Stimulated activated CD4-positive, alpha-beta T cell treated with anti-CD3 and anti-CD28 coated beads, Interleukin-4, amount 100 ng/mL, for 4 hours (primary cell): ENCODE measurements around the gene MICAL2.

Source experiments
- DNase-seq, 2 experiments: peaks; one replicate each; pipeline ENCODE4 v3.0.0-alpha.2; 2020

The MICAL2 gene

DNA sequence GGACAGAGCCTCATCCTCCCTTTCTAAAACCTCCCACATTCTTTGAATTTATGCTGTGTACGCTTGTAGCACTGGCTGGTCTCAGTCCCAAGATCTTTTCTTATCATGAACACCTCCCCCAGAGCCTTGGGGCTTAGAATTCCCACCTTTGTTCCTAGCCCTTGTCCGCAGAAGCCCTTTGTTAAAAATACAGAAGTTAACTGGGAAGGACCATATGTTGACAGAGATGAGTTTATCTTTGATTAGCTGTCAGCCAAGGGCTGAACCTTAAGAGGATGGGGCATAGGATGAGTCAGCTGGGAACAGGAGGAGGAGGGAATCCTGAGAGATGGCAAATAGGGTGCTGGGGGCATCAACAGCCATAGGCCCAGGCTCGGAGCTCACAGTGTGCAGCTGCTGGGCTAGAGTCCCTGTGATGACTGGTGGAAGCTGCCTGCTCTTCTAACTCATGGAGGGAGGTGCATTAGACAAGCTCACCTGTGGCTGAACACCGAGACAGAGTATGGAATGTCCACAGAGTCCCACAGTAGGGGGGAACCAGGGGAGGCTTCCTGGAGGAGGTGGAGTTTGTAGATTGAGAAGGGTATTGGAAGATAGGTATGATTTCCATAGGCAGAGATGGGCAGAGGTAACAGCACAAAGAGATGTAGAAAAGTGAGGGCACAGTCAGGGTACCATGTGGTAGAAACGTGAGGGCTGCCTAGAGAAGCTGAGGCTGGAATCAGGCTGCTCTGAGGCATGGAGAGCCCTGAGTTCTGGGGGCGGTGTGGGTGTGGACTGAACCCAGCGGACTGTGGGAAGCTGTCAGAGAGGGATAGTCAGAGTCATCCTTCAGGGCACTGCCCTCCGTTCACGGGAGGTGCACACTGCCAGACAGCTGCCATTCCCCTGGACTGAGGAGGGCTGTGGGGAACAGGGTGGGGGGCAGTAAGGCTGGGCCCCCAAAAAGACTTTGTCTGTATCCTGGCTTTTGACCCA lies 9.9 kb downstream of the MICAL2 start:
- DNase-seq: no peak

DNA sequence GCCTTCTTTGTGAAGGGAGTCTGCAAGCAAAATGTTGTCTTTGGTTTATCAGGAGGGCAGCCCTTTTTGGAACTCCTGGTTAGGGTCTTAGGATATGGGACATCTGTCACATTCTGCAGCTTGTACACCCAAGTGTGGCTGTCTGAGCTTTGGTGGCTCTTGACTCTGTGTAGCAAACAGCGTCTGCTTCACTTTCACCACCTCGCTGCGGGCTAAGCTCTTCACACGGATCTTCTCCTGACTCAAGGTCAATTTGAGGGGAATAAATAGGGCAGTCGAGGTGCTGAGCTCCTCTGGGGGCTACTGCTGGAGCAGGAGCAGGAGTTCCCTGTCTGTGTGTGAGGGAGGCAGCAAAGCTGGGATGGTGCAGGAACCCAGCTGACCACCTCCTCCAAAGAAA lies 10.6 kb downstream of the MICAL2 start:
- DNase-seq: no peak

DNA sequence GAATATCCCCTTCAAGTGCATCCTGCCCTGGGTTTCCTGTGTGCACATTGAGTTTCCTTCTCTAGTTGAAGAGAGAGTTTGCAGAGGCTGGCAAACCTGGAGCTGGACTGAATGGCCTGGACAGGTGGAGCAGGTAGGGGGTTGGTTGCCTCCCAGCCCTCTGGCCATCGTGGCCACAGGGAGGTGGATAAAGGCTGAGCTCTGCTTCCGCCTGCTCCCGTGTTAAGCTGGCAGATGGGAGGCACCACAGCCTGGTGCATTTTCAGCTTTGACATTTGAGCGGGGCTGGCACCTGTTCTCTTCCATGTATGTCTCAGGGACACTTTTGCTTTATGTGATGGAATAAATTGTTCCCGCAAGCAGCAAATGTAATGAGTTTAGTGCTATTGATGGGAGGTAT lies 11.1 kb downstream of the MICAL2 start:
- DNase-seq: no peak

DNA sequence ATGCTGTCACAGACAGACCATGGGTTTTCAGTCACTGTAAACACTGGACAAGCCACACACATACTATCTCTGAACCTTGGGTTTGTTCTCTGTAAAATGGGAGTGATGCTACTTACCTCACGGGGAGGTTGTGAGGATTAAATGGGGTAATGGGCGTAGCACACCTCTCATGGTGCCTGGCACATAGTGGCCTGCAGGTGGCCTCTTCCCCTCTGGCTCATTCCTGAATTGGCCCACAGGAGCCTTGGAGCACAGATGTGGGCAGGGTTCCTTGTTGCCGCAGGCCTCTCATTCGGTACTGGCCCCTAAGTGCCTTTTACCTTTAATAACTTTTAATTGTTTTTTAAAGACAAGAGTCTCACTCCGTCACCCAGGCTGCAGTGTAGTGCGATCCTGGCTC lies 11.7 kb downstream of the MICAL2 start:
- no peak for DNase-seq

DNA sequence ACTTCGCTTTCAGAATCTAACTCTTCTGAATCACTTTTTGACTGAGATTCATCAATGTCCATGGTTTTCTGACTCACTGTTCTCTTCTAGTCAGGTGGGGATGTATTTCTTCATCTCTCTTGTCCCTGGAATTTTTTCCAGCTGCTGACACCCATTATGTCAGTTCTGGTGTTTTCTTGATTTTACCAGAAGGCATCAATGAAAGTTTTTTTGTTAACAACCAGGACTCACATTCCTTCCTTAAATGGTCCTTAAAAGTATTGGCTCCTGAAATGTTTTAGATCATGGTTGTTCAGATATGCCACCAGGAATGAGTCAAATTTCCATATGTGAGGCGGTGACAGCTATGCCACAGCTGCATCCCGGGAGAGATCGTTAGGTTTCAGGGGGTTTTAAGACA lies 12.9 kb downstream of the MICAL2 start:
- no peak for DNase-seq

DNA sequence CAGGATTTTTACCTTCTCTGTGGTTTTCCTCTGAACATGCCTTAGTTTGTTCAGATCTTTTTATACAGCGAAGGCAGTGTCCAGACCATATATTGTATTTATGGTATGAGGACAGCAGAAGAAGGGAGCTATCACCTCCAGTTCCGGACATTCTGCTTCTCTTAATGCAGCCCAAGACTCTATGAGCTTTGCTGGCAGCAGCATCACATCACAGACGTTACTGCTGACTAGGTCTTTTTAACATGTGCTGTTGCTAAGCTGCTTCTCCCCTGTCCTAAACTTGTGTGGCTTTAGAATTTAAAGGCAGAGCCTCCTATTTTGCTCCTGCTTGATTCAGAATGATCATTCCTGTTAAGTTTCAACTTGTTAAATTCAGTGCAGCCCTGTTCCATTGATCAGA lies 13.4 kb downstream of the MICAL2 start:
- no peak for DNase-seq

DNA sequence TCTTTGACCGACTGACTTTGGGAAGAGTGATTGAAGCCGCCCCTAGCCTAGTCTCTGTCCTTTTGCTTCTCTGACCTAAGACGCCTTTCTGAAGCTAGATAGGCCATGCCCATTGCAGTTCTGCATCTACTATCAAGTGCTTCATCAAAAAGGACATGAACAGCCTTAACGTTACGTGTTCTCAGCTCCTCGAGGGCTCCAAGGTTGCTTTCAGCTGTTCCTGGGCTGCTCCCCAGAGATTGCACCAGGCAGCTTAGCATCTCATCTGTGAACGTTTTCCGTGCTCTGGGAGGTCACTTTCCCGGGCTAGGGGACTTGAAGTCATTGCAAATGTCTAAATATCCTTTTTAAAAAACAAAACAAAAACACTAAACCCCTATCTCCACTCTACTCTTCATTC lies 13.9 kb downstream of the MICAL2 start:
- no peak for DNase-seq

DNA sequence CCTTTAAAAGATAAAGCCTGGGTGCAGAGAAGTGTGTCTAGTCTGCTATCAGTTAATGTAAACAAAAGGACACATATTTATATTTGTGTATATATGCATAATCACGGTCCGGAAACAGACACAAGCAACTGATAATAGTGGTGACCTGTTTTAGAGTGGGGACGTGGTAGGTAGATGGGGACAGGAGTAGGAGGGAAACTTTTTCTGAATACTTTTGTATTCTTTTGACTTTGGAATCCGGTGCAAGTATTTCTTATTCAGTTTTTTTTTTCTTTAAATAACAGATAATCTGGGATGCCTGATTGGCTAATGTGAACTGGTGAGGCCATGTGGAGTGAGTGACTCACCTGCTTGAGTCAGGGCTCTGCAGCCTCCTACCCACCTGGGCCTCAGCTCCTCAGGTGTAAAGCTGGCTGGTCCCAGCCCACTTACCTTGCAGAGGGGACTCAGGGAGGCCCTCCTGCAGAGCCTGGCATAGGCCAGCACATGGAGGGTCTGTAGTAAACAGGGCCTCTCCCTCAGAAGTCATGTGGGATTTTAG lies 15.3 kb downstream of the MICAL2 start:
- peak in 1 of 2 experiments; percentile 12 for DNase-seq

DNA sequence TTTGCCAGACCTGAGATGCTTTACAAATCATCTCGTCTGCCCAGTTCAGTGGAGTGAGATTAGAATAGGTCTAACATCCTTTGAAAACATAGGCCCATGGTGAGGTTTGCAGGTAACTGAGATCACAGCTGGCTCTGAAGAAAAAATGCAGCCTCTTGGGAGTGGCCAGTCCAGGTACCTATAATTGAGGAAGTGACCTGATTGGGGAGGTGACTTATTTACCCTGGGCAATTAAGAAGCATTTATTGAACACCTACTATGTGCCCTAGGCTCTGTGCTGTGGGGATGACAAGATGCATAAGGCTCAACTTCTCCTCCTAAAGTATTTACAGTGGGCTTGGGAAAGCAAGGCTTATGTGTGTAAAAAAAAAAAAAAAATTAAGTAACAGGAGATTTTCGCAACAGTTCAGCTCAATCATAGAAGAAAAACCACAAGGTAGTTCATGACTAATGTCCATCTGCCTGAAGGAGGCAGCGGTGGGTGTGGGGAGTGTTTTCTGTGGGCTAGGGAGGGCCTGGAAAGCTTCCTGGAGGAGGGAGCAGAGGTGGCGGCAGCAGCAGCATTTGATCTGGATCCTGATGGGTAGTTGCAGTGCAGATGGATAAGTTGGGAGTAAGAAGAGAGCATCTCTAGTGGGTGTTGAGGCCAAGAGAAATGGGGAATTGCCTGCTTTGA lies 16.1 kb downstream of the MICAL2 start:
- no peak for DNase-seq

DNA sequence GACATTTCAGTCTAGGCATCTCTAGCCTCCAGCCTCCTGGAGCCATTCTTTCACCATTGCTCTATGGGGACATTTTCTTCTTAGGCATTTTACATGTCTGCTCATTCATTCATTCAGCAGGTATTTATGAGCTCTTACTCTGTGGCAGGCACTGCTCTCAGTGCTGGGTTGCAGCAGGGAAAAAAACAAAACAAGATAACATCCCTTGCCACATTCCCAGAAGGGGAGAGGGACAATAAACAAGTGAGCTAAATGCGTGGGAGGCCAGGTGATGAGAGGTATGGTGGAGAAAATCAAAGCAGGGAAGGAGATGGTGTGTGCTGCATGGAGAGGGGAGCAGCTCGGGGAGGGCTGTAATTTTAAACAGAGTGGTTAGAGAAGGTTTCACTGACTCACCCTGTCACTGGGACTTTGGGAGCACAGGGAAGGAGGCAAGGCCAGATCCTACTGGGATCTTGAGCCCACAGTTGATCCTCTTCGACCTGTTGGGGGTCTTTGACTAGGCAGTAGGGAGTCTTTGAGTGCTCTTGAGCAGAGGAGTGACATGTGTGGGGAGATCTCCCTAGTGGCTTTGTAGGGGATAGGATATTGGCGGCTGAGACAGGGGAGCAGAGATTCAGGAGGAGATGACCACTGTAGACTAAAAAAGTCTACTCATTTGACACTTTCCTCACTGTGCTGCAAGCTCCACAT lies 17.0 kb downstream of the MICAL2 start:
- DNase-seq: no peak

DNA sequence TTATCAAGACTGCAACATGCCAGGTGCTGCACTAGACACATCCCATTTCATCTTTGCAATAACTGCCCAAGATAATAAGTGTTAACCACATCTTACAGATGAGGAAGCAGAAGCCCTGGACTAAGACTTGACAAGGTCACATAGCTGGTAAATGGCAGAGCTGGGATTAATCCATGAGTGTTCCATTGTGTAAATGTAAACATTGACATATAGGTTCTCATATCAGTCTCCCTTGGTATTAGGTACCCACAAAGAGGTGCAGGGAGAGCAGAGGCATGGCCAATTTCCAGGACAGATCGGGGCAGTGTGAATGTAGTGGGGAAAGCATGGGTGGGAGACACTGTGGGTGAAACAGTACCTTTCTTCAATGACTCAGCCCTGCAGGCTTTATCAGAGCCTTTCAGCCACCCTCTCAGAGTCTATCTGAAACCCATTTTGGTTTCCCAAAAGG lies 17.9 kb downstream of the MICAL2 start:
- DNase-seq: no peak

DNA sequence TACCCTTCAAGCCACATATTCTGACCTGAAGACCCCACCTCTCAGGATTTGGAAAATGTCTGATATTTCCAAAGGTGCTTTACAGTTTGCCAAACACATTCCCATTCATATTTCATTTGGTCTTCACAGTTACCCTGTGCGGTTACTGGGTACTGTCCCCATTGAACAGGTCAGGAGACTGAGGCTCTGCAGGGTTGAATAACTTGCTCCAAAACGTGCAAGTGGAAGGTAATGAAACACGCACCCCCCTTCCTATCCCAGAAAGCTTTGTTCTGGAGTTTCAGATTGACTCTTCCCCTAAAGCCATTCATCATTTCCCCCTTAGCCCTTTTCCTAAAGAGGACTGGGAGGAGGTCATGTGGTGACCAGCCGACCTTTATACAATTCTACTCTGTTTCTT lies 18.8 kb downstream of the MICAL2 start:
- DNase-seq: no peak

DNA sequence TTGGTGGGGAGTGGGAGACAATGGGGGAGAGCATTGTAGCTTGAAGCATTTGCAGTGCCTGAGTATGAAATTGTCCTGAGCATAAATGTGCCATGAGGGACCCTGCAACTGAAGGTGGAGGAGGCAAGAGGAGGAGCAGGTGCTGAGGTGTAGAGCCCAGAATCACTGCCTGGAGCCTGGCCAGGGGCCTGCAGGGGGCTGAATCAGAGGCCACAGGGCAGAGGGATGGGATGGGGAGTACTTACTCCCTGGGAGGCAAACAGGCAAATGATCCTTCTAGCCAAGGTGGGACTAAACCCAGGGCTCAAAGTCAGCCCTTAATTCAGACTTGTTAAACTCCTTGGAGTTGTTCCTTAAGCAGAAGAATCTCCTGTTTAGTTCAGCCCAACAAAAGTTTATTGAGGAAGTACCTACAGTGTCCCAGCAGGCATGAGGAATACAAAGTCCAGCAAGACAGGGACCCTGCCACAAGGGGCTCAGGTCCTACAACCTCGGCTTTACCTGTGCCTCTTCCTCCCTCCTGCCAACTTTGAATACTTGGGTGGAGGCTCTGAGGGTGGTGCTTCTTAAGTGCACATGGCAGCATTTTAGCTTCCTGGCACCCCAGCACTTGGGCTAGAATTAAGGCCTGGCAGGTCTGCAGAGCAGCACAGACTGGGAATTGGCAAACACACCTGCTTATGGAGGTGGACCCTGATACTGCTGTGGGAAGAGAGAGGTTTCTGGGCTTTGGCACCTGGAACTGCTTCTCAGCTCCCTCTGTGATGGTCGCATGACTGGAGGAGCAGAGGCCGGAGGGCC lies 20.0 kb downstream of the MICAL2 start:
- DNase-seq: no peak

DNA sequence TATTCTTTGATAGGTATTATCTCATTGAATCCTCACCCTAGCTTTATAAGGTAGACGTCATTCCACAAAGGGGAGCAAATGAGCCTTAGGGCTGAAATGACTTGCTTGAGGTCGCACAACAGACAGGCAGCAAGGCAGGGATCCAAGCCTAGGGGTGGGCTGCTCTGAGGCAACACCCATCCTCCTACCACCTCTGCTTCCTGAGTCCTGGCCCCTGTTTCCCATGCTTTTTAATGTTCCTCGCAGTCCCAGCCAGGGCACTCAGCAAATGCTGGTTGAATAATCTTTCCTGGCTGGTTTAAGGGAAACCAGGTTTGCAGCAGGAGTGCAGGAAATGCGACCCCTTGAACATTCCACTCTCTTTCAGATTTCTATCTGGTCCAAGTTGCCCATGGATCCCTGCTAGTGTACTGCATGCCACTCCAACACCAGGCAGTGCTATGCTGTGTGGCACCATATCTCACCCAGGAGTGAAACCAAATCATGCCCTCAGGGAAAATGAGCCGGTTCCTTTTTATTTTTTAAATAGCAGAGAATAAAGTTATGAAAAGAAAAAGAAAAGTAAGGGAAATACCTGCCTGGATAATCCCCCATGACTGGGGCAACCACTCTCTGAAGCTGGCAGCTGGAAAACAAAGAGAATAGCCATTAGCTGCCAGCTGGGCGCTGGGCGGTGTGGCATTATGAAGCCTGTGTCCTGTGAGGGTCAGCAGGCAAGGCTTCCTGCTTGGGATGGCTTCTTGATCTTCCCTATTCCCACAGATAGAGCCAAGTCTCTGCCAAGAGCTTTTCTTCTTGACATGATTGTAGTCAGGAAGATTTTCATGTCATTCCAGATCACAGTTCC lies 21.8 kb downstream of the MICAL2 start:
- DNase-seq: no peak

DNA sequence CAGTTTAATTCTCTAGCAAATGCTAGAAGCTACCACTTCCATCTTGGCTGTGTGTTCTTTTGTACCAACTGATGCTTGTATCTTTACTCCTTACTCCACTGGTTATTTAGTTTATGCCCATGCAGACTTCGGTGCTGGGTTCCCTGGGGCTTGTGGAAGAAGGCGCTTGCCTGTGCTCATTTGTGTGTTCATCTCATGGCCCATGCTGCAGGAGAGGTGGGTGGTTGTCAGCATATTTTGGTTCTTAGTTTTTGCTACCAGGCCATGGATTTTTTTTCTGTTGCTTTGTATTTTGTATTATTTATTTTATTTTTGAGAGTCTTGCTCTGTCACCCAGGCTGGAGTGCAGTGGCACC lies 22.4 kb downstream of the MICAL2 start:
- DNase-seq: no peak

DNA sequence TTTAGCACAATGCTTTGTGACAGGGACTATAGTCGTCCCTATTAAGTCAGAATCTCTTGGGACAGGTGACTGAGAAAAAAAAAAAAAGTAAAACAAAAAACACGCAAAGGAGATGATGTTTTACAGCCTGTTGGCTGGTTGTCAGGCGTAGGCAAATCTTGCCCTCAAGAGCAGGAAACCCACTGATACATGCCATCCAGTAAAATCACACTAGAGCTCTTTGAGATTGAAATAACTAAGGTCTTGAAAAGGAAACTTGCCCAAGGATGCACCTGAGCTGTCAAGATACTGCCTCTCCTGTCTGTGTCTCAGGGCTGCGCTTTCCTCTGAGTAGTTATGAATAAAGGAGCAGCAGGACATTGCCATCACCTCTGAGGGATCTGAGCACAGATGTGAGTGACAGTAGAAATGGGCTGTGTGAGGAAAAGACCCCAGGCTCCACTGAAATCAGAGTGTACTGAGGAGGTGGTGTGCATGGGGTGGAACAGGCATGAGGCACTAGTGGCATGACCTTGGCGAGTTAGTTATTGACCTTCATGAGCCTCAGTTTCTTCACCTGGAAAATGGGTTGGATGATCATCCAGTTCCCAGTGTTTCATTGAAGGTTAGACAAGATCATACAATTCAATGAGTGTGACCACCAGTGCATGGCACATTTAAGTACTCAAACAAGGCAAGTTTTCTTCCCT lies 23.3 kb downstream of the MICAL2 start:
- DNase-seq: no peak

DNA sequence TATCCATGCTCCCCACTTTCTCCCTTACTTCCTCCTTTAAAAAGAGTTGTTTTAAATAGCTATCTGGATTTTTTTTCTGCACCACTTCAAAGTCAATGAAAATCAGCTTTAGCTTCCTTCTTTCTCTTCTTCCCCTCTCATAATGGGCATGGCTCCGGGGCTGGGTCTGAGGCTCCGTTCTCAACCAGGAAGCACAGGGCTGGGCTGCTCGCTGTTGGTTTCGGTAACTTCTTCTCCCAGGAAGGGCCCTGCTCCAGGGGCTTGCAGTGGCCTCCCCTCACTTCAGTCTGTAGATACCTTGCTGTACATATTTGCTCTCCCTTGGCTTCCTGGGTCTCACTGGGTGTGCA lies 23.8 kb downstream of the MICAL2 start:
- no peak for DNase-seq

DNA sequence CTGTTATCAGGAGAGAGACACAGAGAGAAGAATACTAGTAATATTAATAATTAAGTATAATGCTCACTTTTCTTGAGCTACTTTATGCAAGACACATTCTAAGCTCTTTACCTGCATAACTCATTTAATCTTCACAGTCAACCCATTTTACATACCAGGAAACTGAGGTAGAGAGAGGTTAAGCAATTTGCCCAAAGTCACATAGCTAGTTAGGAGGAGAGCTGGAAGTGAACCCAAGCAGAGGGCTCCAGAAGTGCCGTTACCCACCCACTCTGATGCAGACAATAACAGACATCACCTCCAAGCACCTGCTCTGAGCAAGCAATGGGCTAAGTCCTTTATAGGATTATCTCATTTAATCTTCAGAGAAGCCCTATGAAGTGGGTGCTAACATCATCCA lies 24.8 kb downstream of the MICAL2 start:
- no peak for DNase-seq

DNA sequence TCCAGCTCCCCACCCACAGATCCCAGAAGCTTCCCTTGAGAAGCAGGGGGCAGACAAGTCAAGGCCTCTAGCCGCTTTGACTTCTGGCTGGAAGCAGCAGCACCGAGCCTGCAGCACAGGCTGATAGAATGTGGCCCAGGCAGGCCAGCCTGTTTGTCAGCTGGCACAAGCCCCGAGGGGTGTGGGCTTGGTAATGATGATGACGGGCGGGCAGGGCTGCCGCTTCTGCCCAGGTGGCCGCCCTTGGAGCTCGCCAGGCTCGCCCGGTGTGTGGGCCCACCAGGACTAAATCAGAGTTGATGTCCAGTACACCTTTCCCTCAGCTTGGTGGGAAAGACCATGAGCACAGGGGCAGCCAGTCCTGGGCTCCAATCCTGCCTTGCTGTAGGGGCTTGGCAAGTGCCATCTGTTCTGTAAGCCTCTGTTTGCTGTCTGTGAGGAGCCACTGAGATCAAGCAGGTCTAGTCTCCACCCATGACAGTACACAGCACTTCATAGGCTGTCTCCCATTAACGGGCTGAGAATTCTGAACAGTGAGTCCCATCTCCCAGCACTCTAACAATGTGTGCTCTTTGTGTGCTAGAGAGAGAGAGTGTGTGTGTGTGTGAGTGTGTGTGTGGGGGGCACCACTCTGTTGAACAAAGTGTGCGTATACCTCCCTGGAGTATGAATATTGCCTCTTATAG lies 26.8 kb downstream of the MICAL2 start:
- no peak for DNase-seq

DNA sequence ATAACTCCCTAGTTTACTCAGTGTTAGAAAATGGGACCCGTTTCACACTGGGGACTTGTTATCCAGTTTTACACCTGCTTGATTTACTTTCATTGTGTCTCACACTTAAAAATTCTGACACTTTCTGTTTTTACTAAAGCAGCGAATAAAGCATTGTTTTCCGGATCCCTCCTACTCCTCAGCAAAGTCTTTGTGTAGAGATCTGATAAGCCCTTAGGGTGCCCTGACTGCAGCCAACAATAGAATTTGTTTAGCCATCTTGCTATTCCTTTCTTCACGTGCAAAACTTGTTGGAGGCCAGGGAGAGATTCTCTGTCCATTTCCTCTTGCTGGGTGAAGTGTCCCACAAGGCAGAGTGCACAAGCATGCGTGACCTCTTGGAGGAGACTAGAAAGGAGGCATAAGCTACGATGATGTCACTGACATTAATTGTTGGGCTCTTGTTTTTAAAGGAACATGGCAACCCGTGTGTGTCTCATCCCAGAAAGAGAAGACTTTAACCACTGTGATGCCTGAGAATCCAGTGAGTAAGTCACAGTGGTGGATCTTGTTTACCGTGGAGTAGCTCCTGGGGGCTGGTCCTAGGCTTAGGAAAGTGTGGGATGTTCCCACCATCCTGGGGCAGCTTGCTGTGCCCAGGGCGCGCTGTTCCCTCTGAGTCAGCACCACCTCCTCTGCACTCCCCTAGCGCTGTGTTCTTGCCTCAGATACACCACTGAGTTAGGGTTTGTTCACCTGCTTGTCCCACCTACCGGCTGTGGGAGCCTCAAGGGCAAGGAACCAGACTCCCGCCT lies 27.7 kb downstream of the MICAL2 start:
- no peak for DNase-seq
